ENCODE results near the gene CACNA1I.
"Not testable (repeated sequence)": the region's sequence is repeated elsewhere in the genome, so short reads cannot be mapped to it uniquely, and the experiment has no call there.

CACNA1I gene

GRCh38 chr22:39731881-39732555 is 161.5 kb downstream of the CACNA1I start:
- no peak for DNase-seq (ENCODE audit: low read depth in 3 of 3, low spot score in 1 of 3)

GRCh38 chr22:39732625-39733024 is 162.1 kb downstream of the CACNA1I start:
- no peak for DNase-seq (ENCODE audit: low read depth in 3 of 3, low spot score in 1 of 3)

GRCh38 chr22:39733191-39733590 is 162.6 kb downstream of the CACNA1I start:
- DNase-seq (ENCODE audit: low read depth in 3 of 3, low spot score in 1 of 3) = no peak

- not testable (repeated sequence) for DNase-seq (ENCODE audit: low read depth in 3 of 3, low spot score in 1 of 3)
These were observed 163.5 kb downstream of the CACNA1I start for GRCh38 chr22:39734046-39734445.

DNA sequence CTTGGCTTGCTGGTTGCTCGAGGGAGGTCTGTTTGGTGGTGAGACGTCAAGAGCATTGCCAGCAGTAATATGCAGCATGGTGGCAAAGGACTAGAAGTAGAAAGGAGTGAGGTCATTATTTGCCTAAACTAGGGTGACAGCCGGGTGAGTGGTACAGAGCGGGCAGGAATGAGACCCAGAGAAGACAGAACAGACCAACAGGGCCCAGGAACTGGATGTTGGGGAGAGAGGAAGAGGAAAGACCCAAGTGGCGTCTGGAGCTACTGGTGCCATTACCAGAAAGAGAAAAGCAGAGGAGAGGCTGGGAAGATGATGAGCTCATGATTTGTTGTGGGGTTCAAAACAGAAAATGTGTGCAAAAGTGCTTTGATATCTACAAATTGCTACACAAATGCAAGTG is 164.3 kb downstream of the CACNA1I start:
- no peak for DNase-seq (ENCODE audit: low read depth in 3 of 3, low spot score in 1 of 3)

DNA sequence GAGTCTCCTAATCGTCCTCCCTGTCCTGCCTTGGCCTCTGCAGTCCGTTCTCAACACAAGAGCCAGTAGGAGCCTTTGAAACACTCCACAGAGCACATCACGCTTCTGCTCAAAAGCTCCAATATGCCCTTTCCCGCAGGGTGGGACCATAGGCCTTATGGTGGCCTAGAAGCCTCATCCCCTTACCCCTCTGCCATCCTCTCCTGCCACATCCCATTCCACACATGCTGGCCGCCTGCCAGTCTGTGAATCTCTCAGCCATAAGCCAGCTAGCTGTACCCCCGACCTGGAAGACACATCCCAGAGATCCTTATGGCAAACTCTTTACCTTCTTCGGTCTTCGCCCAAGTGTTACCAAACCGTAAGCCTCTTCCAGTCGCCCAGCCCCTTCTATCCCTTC is 165.2 kb downstream of the CACNA1I start:
- DNase-seq (ENCODE audit: low read depth in 3 of 3, low spot score in 1 of 3) = no peak

DNA sequence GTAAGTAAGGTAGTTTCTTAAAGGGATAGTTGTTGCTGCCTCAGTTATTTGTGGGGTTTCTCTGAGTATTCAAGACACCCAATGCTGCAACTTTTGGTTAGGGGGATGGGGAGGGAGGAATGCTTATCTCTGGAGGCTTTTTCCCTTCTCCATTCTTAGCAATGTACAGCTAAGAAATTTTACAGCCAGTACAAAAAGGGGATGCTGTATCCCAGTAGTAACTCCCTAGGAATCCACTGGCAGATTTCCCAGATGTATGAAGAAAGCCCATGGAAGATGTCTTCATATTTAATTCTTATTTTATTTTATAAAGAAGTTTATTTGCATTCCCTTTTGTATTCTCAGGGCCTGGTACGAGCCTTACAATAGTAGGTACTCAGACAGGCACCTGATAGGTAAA is 168.2 kb downstream of the CACNA1I start:
- DNase-seq (ENCODE audit: low read depth in 3 of 3, low spot score in 1 of 3) = no peak

All from stimulated activated CD4-positive, alpha-beta T cell treated with anti-CD3 and anti-CD28 coated beads, TNF-alpha, amount 100 ng/mL, for 1 hour (primary cell).